IMR-90 (cell line): ENCODE data around the gene BRD3.

Source experiments
- CTCF ChIP-seq: conservative IDR thresholded peaks from 2 replicates; pipeline ENCODE4 v1.5.1; 2012; ENCODE audit warnings: mild to moderate bottlenecking, low read depth, low read length, improper control_type of control experiment
- FOS ChIP-seq: fragments of 150-350 bp; IDR thresholded peaks from 2 replicates; pipeline ENCODE4 v1.6.1; 2016; ENCODE audit warnings: low read depth, low read length
- MAZ ChIP-seq: IDR thresholded peaks from 2 replicates; pipeline ENCODE4 v1.6.1; 2012; ENCODE audit warnings: low read depth, mild to moderate bottlenecking, low read length, improper control_type of control experiment, moderate library complexity, borderline replicate concordance
- MXI1 ChIP-seq: IDR thresholded peaks from 2 replicates; pipeline ENCODE4 v1.6.1; 2012; ENCODE audit warnings: low read depth, mild to moderate bottlenecking, low read length, moderate library complexity, borderline replicate concordance
- POLR2A ChIP-seq: IDR thresholded peaks from 2 replicates; pipeline ENCODE4 v1.6.1; 2012; ENCODE audit warnings: mild to moderate bottlenecking, low read depth, low read length
- RAD21 ChIP-seq: IDR thresholded peaks from 2 replicates; pipeline ENCODE4 v1.6.1; 2012; ENCODE audit warnings: low read length, improper control_type of control experiment
- RCOR1 ChIP-seq: IDR thresholded peaks from 2 replicates; pipeline ENCODE4 v1.6.1; 2012; ENCODE audit warnings: mild to moderate bottlenecking, low read length, improper control_type of control experiment; ENCODE audit not compliant: insufficient replicate concordance
- SMC3 ChIP-seq: fragments of 150-350 bp; IDR thresholded peaks from 2 replicates; pipeline ENCODE4 v1.6.1; 2016; ENCODE audit warnings: low read depth, mild to moderate bottlenecking, antibody characterized with exemption, low read length, moderate library complexity
- USF2 ChIP-seq: fragments of 150-350 bp; IDR thresholded peaks from 2 replicates; pipeline ENCODE4 v1.6.1; 2017; ENCODE audit warnings: mild to moderate bottlenecking, antibody characterized with exemption, low read length, low read depth

DNA sequence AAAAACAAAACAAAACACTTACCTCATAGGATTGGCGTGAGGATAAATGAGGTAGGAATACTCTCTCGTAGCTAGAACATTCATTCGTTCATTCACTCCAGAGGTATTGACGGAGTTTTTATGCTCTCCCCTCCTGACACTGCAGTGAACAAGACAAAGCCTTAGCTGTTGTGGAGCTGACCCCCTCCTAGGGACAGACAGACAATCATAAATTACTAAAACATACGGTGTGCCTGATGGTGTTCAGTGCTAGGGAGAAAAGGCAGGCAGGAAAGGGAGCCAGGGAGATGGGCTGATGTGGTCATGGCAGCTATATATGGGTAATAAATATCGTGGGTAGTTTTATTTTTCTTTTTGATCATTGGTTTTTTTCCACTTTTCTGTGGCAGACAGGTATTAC is 5.7 kb upstream of the BRD3 start:
- TF ChIP-seq CTCF, result no peak
- TF ChIP-seq USF2, result no peak
- no peak for TF ChIP-seq RAD21
- no peak for TF ChIP-seq MAZ
- TF ChIP-seq POLR2A, result no peak
- TF ChIP-seq RCOR1, result no peak
- TF ChIP-seq MXI1, result no peak
- no peak for TF ChIP-seq FOS
- TF ChIP-seq SMC3, result no peak
